H9 (cell line): ENCODE measurements around the gene ARHGAP26. TPM values are rescaled to one million over a fixed set of nuclear protein-coding genes. Genes with fewer than 3 reads are reported as not detected.

ENCODE experiments used
- DNase-seq: peaks from one replicate; pipeline ENCODE4 v3.0.0-alpha.2; 2017
- H2AFZ ChIP-seq: one replicate; pipeline ENCODE4 v1.6.1; 2013; ENCODE audit warnings: mild to moderate bottlenecking, low read length, control low read depth, moderate library complexity
- H2AK5ac ChIP-seq: 2 replicates; pipeline ENCODE4 v1.6.1; 2013; ENCODE audit warnings: low read length, control low read depth, mixed read lengths; ENCODE audit not compliant: insufficient read length
- H2BK120ac ChIP-seq: one replicate; pipeline ENCODE4 v1.6.1; 2013; ENCODE audit warnings: low read depth, mild to moderate bottlenecking, low read length, control low read depth, inconsistent platforms; ENCODE audit not compliant: poor library complexity, severe bottlenecking
- H2BK12ac ChIP-seq: 2 replicates; pipeline ENCODE4 v1.6.1; 2013; ENCODE audit warnings: low read length, control low read depth, mixed read lengths, low read depth; ENCODE audit not compliant: insufficient read length
- H2BK15ac ChIP-seq: 2 replicates; pipeline ENCODE4 v1.6.1; 2013; ENCODE audit warnings: low read depth, low read length, control low read depth
- H2BK20ac ChIP-seq: one replicate; pipeline ENCODE4 v1.6.1; 2013; ENCODE audit warnings: low read depth, mild to moderate bottlenecking, low read length, control low read depth, inconsistent platforms; ENCODE audit not compliant: poor library complexity, severe bottlenecking
- H2BK5ac ChIP-seq: 2 replicates; pipeline ENCODE4 v1.6.1; 2013; ENCODE audit warnings: low read length, control low read depth, mixed read lengths; ENCODE audit not compliant: insufficient read length
- H3K14ac ChIP-seq: 2 replicates; pipeline ENCODE4 v1.6.1; 2013; ENCODE audit warnings: low read length, control low read depth; ENCODE audit not compliant: insufficient read depth
- H3K18ac ChIP-seq: 2 replicates; pipeline ENCODE4 v1.6.1; 2013; ENCODE audit warnings: low read depth, mild to moderate bottlenecking, mixed read lengths, low read length, control low read depth; ENCODE audit not compliant: insufficient read length
- H3K23ac ChIP-seq: 2 replicates; pipeline ENCODE4 v1.6.1; 2013; ENCODE audit warnings: low read length, control low read depth, mixed read lengths, low read depth; ENCODE audit not compliant: insufficient read length
- H3K23me2 ChIP-seq: 2 replicates; pipeline ENCODE4 v1.6.1; 2013; ENCODE audit warnings: low read depth, mild to moderate bottlenecking, mixed read lengths, low read length, control low read depth; ENCODE audit not compliant: insufficient read length, poor library complexity, severe bottlenecking
- H3K27ac ChIP-seq: 2 replicates; pipeline ENCODE4 v1.5.1; 2013; ENCODE audit warnings: low read length, control low read depth, mixed read lengths, low read depth; ENCODE audit not compliant: insufficient read length
- H3K27me3 ChIP-seq: 2 replicates; pipeline ENCODE4 v1.6.1; 2013; ENCODE audit warnings: low read length, control low read depth, inconsistent platforms; ENCODE audit not compliant: insufficient read depth
- H3K4ac ChIP-seq: 2 replicates; pipeline ENCODE4 v1.6.1; 2013; ENCODE audit warnings: low read depth, mild to moderate bottlenecking, control low read depth, inconsistent platforms, low read length, moderate library complexity
- H3K4me1 ChIP-seq: 2 replicates; pipeline ENCODE4 v1.6.1; 2013; ENCODE audit warnings: low read length, control low read depth, inconsistent platforms; ENCODE audit not compliant: insufficient read depth
- H3K4me2 ChIP-seq: 2 replicates; pipeline ENCODE4 v1.6.1; 2013; ENCODE audit warnings: low read length, control low read depth, mixed read lengths; ENCODE audit not compliant: insufficient read length, insufficient read depth
- H3K56ac ChIP-seq: 2 replicates; pipeline ENCODE4 v1.6.1; 2013; ENCODE audit warnings: low read depth, mild to moderate bottlenecking, mixed read lengths, low read length, control low read depth; ENCODE audit not compliant: insufficient read length
- H3K79me1 ChIP-seq: 2 replicates; pipeline ENCODE4 v1.6.1; 2013; ENCODE audit warnings: low read depth, mild to moderate bottlenecking, moderate library complexity, low read length, control low read depth, inconsistent platforms; ENCODE audit not compliant: insufficient read depth, poor library complexity, severe bottlenecking
- H3K79me2 ChIP-seq: 2 replicates; pipeline ENCODE4 v1.6.1; 2013; ENCODE audit warnings: low read length, control low read depth, inconsistent platforms; ENCODE audit not compliant: insufficient read depth
- H3K9ac ChIP-seq: 2 replicates; pipeline ENCODE4 v1.6.1; 2013; ENCODE audit warnings: low read length, control low read depth, mixed read lengths; ENCODE audit not compliant: insufficient read length; ENCODE audit errors: extremely low read depth
- H3K9me3 ChIP-seq: one replicate; pipeline ENCODE4 v1.6.1; 2013; ENCODE audit warnings: low read depth, low read length, inconsistent platforms; ENCODE audit not compliant: control insufficient read depth
- H3T11ph ChIP-seq: one replicate; pipeline ENCODE4 v1.6.1; 2013; ENCODE audit warnings: mild to moderate bottlenecking, low read length, control low read depth, inconsistent platforms
- H4K20me1 ChIP-seq: one replicate; pipeline ENCODE4 v1.6.1; 2013; ENCODE audit not compliant: control insufficient read depth, insufficient read length, insufficient read depth
- H4K5ac ChIP-seq: 2 replicates; pipeline ENCODE4 v1.6.1; 2013; ENCODE audit warnings: low read depth, mild to moderate bottlenecking, mixed read lengths, low read length, control low read depth; ENCODE audit not compliant: insufficient read length
- H4K8ac ChIP-seq: replicated peaks from 2 replicates; pipeline ENCODE4 v1.6.1; 2013; ENCODE audit warnings: low read length, control low read depth, mixed read lengths, low read depth; ENCODE audit not compliant: insufficient read length
- H4K91ac ChIP-seq: 2 replicates; pipeline ENCODE4 v1.6.1; 2013; ENCODE audit warnings: low read depth, mild to moderate bottlenecking, moderate library complexity, mixed read lengths, low read length, control low read depth; ENCODE audit not compliant: insufficient read length
- H3K27ac Mint-ChIP-seq, 3 experiments: 2 replicates in 2 of 3; 3 replicates in 1 of 3; pipeline ENCODE4 v1.8.0; 2020 to 2021; ENCODE audit warnings: mixed read lengths in 3 of 3, mild to moderate bottlenecking in 1 of 3, moderate library complexity in 1 of 3
- H3K27me3 Mint-ChIP-seq: 2 replicates; pipeline ENCODE4 v1.8.0; 2021; ENCODE audit warnings: low read depth, mild to moderate bottlenecking, moderate library complexity, mixed read lengths
- H3K36me3 Mint-ChIP-seq, 3 experiments: 2 replicates in 2 of 3; 3 replicates in 1 of 3; pipeline ENCODE4 v1.8.0; 2020 to 2021; ENCODE audit warnings: low read depth in 3 of 3, mixed read lengths in 3 of 3; ENCODE audit not compliant: insufficient read depth in 1 of 3
- H3K4me1 Mint-ChIP-seq, 2 experiments: 2 replicates each; pipeline ENCODE4 v1.8.0; 2020; ENCODE audit warnings: mixed read lengths in 2 of 2
- H3K4me3 Mint-ChIP-seq, 2 experiments: 2 replicates in 1 of 2; 3 replicates in 1 of 2; pipeline ENCODE4 v1.8.0; 2020 to 2021; ENCODE audit warnings: mild to moderate bottlenecking in 2 of 2, mixed read lengths in 2 of 2, moderate library complexity in 1 of 2
- H3K9me3 Mint-ChIP-seq, 2 experiments: 2 replicates in 1 of 2; 3 replicates in 1 of 2; pipeline ENCODE4 v1.8.0; 2020; ENCODE audit warnings: mild to moderate bottlenecking in 2 of 2, mixed read lengths in 2 of 2, moderate library complexity in 1 of 2
- WGBS: extraction: QIAGEN DNeasy Blood & Tissue Kit; methylation state at CpG from one replicate; pipeline ENCODE4 v1.1.7; 2013; ENCODE audit warnings: missing lambda C conversion rate, low lambda C conversion rate, mixed read lengths; ENCODE audit not compliant: insufficient read length; ENCODE audit errors: extremely low coverage; 5-methylcytosine and 5-hydroxymethylcytosine counted together
- total RNA-seq: library from RNA; stranded (reverse); gene quantifications from 2 replicates; pipeline ENCODE4 v1.2.1, GENCODE V29; 2021
- TF ChIP-seq, protein P1 (sequence below): fragments of 200-600 bp; sonication (generic); conservative IDR thresholded peaks from 3 replicates; pipeline ENCODE4 v1.8.0; 2021; ENCODE audit warnings: antibody characterized with exemption, mild to moderate bottlenecking

The ARHGAP26 gene
- total RNA-seq, 1 experiment from 2014 or later, result 13.8 TPM

DNA sequence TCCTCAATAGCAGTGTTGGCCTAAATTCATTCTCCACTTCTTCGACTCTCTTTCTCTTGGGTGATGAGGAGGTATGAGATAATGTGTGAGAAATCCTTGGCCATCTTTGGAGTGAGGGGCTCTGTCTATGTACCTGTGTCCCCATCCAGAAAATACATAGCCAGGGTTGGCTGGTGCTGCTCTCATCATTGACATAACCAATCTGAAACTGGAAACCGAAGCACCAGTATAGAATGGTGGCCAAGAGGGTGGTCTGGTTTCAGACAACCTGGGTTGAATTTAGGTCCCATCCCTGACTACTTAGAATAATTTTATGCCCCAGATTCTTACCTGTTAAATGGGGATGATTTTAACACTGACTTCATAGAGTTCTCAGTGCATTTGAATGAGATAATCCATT, 208.1 kb downstream of the ARHGAP26 start:
- Histone ChIP-seq H3K79me1 (no peaks in the 10 kb centered on the region), H3K9ac (no peak overlapping the region), H2BK5ac (no peak overlapping the region), H4K8ac (no peak overlapping the region), H3K18ac (no peak overlapping the region), H3K14ac (no peak overlapping the region), H4K5ac (no peak overlapping the region), H2AK5ac (no peak overlapping the region), H3K27me3 (no peaks in the 10 kb centered on the region), H2BK20ac (no peak overlapping the region), H3K23me2 (no peaks in the 10 kb centered on the region), H4K91ac (no peak overlapping the region), H3K56ac (no peak overlapping the region), H3K4me2 (no peak overlapping the region), H3K4ac (no peak overlapping the region), H2BK12ac (no peak overlapping the region), H3K4me1 (peaks cover 16% of the 10 kb centered on the region; the same call in 1 of the 2 replicates), H4K20me1 (no peaks in the 10 kb centered on the region), H2BK120ac (no peak overlapping the region), H3K23ac (no peak overlapping the region), H2BK15ac (no peak overlapping the region), H2AFZ (no peak overlapping the region), H3K27ac (no peak overlapping the region), H3K79me2 (no peaks in the 10 kb centered on the region), H3K9me3 (no peaks in the 10 kb centered on the region), H3T11ph (no peak overlapping the region)
- TF ChIP-seq, protein P1, sequence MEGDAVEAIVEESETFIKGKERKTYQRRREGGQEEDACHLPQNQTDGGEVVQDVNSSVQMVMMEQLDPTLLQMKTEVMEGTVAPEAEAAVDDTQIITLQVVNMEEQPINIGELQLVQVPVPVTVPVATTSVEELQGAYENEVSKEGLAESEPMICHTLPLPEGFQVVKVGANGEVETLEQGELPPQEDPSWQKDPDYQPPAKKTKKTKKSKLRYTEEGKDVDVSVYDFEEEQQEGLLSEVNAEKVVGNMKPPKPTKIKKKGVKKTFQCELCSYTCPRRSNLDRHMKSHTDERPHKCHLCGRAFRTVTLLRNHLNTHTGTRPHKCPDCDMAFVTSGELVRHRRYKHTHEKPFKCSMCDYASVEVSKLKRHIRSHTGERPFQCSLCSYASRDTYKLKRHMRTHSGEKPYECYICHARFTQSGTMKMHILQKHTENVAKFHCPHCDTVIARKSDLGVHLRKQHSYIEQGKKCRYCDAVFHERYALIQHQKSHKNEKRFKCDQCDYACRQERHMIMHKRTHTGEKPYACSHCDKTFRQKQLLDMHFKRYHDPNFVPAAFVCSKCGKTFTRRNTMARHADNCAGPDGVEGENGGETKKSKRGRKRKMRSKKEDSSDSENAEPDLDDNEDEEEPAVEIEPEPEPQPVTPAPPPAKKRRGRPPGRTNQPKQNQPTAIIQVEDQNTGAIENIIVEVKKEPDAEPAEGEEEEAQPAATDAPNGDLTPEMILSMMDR, result no peak
- H3K9me3 Mint-ChIP-seq, result no peaks in the 10 kb centered on the region
- no peaks in the 10 kb centered on the region for H3K36me3 Mint-ChIP-seq
- no peak overlapping the region for H3K4me3 Mint-ChIP-seq
- no peak overlapping the region for H3K27ac Mint-ChIP-seq
- no CpG with 5 or more reads among the region's 2 CpGs for WGBS
- DNase-seq, result no peak
- no peaks in the 10 kb centered on the region for H3K27me3 Mint-ChIP-seq
- peaks cover 34 to 38% of the 10 kb centered on the region in 2 experiments for H3K4me1 Mint-ChIP-seq
